ENCODE results near the gene DNAH9. TPM values are rescaled to one million over a fixed set of nuclear protein-coding genes. Genes with fewer than 3 reads are reported as not detected.

DNAH9 gene
- total and polyA plus RNA-seq, 4 donors, result under 0.01 to 0.09 TPM; not detected in 2

- H3K27me3 ChIP-seq (ENCODE audit: control insufficient read depth in 4 of 4, insufficient read depth in 4 of 4, low read length in 3 of 4), result peaks cover 0 to 9% (median 3%) of the 10 kb centered on the region in 4 donors
- H3K9me3 ChIP-seq (ENCODE audit: control insufficient read depth in 4 of 4, low read length in 3 of 4), result no peaks in the 10 kb centered on the region
- TF ChIP-seq YY1 (IDR thresholded peaks at IDR 0.05), result no peak
- TF ChIP-seq NR2F2 (IDR thresholded peaks at IDR 0.05), result no peak
- no peak for TF ChIP-seq GABPA (IDR thresholded peaks at IDR 0.05 in 1 of 2, conservative IDR thresholded peaks at IDR 0.05 in 1 of 2)
- no peaks in the 10 kb centered on the region for H3K4me1 ChIP-seq (ENCODE audit: control insufficient read depth in 4 of 4, insufficient read depth in 4 of 4, low read length in 3 of 4)
- no peaks in the 10 kb centered on the region for H3K36me3 ChIP-seq (ENCODE audit: control insufficient read depth in 4 of 4, insufficient read depth in 3 of 4, low read depth in 1 of 4, low read length in 3 of 4)
- no peak for DNase-seq (ENCODE audit: low spot score)
- H3K4me3 ChIP-seq (ENCODE audit: low read depth in 1 of 3, low read length in 3 of 3), result no peak overlapping the region
- WGBS, result 64% methylated on average over 3 of the region's 3 CpGs
- no peak overlapping the region for H3K27ac ChIP-seq (ENCODE audit: low read depth in 1 of 2, low read length in 2 of 2)
- no peak overlapping the region for H3K9ac ChIP-seq (ENCODE audit: low read depth in 1 of 2, low read length in 2 of 2)
Observed at GRCh38 chr17:11625878-11626277, 27.6 kb downstream of the DNAH9 start.

GRCh38 chr17:11627301-11627940 lies 29.2 kb downstream of the DNAH9 start:
- H3K27ac ChIP-seq (ENCODE audit: low read depth in 1 of 2, low read length in 2 of 2), result no peak overlapping the region
- WGBS, result 87% methylated on average over 7 of the region's 7 CpGs
- no peak for DNase-seq (ENCODE audit: low spot score)
- no peaks in the 10 kb centered on the region for H3K36me3 ChIP-seq (ENCODE audit: control insufficient read depth in 4 of 4, insufficient read depth in 3 of 4, low read depth in 1 of 4, low read length in 3 of 4)
- no peak overlapping the region for H3K9ac ChIP-seq (ENCODE audit: low read depth in 1 of 2, low read length in 2 of 2)
- no peaks in the 10 kb centered on the region for H3K9me3 ChIP-seq (ENCODE audit: control insufficient read depth in 4 of 4, low read length in 3 of 4)
- H3K27me3 ChIP-seq (ENCODE audit: control insufficient read depth in 4 of 4, insufficient read depth in 4 of 4, low read length in 3 of 4), result peaks cover 0 to 9% (median 3%) of the 10 kb centered on the region in 4 donors
- no peak overlapping the region for H3K4me3 ChIP-seq (ENCODE audit: low read depth in 1 of 3, low read length in 3 of 3)
- no peak for TF ChIP-seq ATF3 (IDR thresholded peaks at IDR 0.05)
- TF ChIP-seq CTCF (IDR thresholded peaks at IDR 0.05; ENCODE audit: low read depth, low read length, missing input control), result no peak
- TF ChIP-seq TAF1 (conservative IDR thresholded peaks at IDR 0.05), result no peak
- TF ChIP-seq RAD21 (IDR thresholded peaks at IDR 0.05), result no peak
- no peak for TF ChIP-seq GABPA (IDR thresholded peaks at IDR 0.05 in 1 of 2, conservative IDR thresholded peaks at IDR 0.05 in 1 of 2)
- TF ChIP-seq HNF4G (IDR thresholded peaks at IDR 0.05), result no peak
- no peak for TF ChIP-seq SP1 (IDR thresholded peaks at IDR 0.05)
- TF ChIP-seq NR2F2 (IDR thresholded peaks at IDR 0.05), result no peak
- no peak for TF ChIP-seq RXRA (IDR thresholded peaks at IDR 0.05)
- TF ChIP-seq MAX (IDR thresholded peaks at IDR 0.05), result no peak
- no peak for TF ChIP-seq EGR1 (IDR thresholded peaks at IDR 0.05; ENCODE audit: low read depth in 2 of 2)
- TF ChIP-seq YY1 (IDR thresholded peaks at IDR 0.05), result no peak
- no peak for TF ChIP-seq JUND (IDR thresholded peaks at IDR 0.05)
- no peak for TF ChIP-seq FOXA2 (IDR thresholded peaks at IDR 0.05)
- no peak for TF ChIP-seq REST (IDR thresholded peaks at IDR 0.05)
- TF ChIP-seq HNF4A (conservative IDR thresholded peaks at IDR 0.05), result no peak
- no peak for TF ChIP-seq ZBTB33 (IDR thresholded peaks at IDR 0.05)
- TF ChIP-seq FOXA1 (IDR thresholded peaks at IDR 0.05), result no peak
- H3K4me1 ChIP-seq (ENCODE audit: control insufficient read depth in 4 of 4, insufficient read depth in 4 of 4, low read length in 3 of 4), result no peaks in the 10 kb centered on the region

Measured in liver (tissue), 9 donors.